ENCODE measurements around the gene SLC10A2. TPM values are rescaled to one million over a fixed set of nuclear protein-coding genes. Genes with fewer than 3 reads are reported as not detected.
"Not testable (repeated sequence)": the region's sequence is repeated elsewhere in the genome, so short reads cannot be mapped to it uniquely, and the experiment has no call there.

Gene SLC10A2, protein sequence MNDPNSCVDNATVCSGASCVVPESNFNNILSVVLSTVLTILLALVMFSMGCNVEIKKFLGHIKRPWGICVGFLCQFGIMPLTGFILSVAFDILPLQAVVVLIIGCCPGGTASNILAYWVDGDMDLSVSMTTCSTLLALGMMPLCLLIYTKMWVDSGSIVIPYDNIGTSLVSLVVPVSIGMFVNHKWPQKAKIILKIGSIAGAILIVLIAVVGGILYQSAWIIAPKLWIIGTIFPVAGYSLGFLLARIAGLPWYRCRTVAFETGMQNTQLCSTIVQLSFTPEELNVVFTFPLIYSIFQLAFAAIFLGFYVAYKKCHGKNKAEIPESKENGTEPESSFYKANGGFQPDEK
- not detected for total RNA-seq (ENCODE audit: unreplicated experiment)
- long read RNA-seq: 0 reads

DNA sequence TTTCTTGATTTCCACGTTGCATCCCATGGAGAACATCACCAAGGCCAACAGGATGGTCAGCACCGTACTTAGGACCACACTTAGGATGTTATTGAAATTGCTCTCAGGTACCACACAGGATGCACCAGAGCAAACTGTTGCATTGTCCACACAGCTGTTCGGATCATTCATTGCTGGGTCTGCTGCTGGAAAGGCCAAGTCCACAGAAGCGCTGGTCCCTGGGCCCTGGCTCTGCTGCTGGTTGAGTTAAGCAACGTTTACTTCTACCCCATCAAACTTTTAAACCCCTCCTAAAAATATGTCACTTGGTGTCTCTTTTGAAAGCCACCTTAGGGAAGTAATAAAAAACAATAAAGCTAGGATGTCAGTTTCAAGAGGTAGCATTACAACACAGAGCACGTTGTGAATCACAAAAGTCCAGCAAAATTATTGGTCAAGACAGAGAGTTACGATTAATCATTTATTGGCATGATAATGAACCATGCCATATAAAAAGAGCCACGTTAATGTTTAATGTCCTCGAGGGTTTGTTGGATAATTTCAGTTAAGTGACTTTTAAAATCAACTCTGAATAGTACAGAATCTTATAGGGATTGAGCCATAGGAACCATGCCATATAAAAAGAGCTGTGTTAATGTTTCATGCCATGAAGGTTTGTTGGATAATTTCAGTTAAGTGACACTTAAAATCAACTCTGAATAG is at the start of gene SLC10A2:
Gene SLC10A2 (minus strand): TSS at position 339 of the 702 bp plus-strand sequence. CDS start 168 bp downstream, at position 171.
- H3K27ac Mint-ChIP-seq (ENCODE audit: unreplicated experiment): no peak within 1 kb of the TSS

GRCh38 chr13:103107580-103107979 is 41.4 kb upstream of the SLC10A2 start:
- Mint-ChIP-seq H3K27ac (ENCODE audit: unreplicated experiment) (no peak overlapping the region), H3K27me3 (ENCODE audit: unreplicated experiment) (no peaks in the 10 kb centered on the region), H3K4me3 (ENCODE audit: unreplicated experiment) (no peak overlapping the region), H3K36me3 (ENCODE audit: low read depth, unreplicated experiment) (no peaks in the 10 kb centered on the region), H3K9me3 (ENCODE audit: unreplicated experiment) (no peaks in the 10 kb centered on the region), H3K4me1 (ENCODE audit: unreplicated experiment) (no peaks in the 10 kb centered on the region)
- TF ChIP-seq, protein P1, sequence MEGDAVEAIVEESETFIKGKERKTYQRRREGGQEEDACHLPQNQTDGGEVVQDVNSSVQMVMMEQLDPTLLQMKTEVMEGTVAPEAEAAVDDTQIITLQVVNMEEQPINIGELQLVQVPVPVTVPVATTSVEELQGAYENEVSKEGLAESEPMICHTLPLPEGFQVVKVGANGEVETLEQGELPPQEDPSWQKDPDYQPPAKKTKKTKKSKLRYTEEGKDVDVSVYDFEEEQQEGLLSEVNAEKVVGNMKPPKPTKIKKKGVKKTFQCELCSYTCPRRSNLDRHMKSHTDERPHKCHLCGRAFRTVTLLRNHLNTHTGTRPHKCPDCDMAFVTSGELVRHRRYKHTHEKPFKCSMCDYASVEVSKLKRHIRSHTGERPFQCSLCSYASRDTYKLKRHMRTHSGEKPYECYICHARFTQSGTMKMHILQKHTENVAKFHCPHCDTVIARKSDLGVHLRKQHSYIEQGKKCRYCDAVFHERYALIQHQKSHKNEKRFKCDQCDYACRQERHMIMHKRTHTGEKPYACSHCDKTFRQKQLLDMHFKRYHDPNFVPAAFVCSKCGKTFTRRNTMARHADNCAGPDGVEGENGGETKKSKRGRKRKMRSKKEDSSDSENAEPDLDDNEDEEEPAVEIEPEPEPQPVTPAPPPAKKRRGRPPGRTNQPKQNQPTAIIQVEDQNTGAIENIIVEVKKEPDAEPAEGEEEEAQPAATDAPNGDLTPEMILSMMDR (IDR thresholded peaks at IDR 0.05; ENCODE audit: unreplicated experiment): no peak
- no peak for DNase-seq (ENCODE audit: low spot score)

More for the DNA sequence above, at the start of gene SLC10A2:
- TF ChIP-seq, protein P1 (IDR thresholded peaks at IDR 0.05; ENCODE audit: unreplicated experiment): no peak
- H3K4me1 Mint-ChIP-seq (ENCODE audit: unreplicated experiment): peaks cover 4% of the 10 kb centered on the region
- H3K9me3 Mint-ChIP-seq (ENCODE audit: unreplicated experiment): no peaks in the 10 kb centered on the region
- no peaks in the 10 kb centered on the region for H3K27me3 Mint-ChIP-seq (ENCODE audit: unreplicated experiment)
- H3K36me3 Mint-ChIP-seq (ENCODE audit: low read depth, unreplicated experiment): no peaks in the 10 kb centered on the region
- no peak within 1 kb of the TSS for H3K4me3 Mint-ChIP-seq (ENCODE audit: unreplicated experiment)
- no peak for DNase-seq (ENCODE audit: low spot score)

GRCh38 chr13:103104340-103104739 is 38.1 kb upstream of the SLC10A2 start:
- TF ChIP-seq, protein P1 (IDR thresholded peaks at IDR 0.05; ENCODE audit: unreplicated experiment): no peak
- no peak overlapping the region for H3K27ac Mint-ChIP-seq (ENCODE audit: unreplicated experiment)
- H3K36me3 Mint-ChIP-seq (ENCODE audit: low read depth, unreplicated experiment): no peaks in the 10 kb centered on the region
- no peaks in the 10 kb centered on the region for H3K4me1 Mint-ChIP-seq (ENCODE audit: unreplicated experiment)
- H3K9me3 Mint-ChIP-seq (ENCODE audit: unreplicated experiment): no peaks in the 10 kb centered on the region
- H3K27me3 Mint-ChIP-seq (ENCODE audit: unreplicated experiment): no peaks in the 10 kb centered on the region
- H3K4me3 Mint-ChIP-seq (ENCODE audit: unreplicated experiment): no peak overlapping the region
- no peak for DNase-seq (ENCODE audit: low spot score)

DNA sequence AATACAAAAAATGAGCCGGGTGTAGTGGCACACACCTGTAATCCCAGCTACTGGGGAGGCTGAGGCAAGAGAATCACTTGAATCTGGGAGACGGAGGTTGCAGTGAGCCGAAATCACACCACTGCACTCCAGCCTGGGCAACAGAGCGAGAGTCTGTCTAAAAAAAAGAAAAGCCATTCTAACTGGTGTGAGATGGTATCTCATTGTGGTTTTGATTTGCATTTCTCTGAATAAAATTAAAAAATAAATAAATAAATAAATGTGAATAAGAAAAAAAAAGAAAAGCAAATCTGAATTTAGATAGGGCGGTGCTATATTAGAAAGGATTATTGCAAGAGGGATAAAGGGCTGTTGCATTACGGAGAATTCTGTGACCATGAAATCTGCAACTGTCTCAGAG is 37.2 kb upstream of the SLC10A2 start:
- H3K27me3 Mint-ChIP-seq (ENCODE audit: unreplicated experiment); H3K4me3 Mint-ChIP-seq (ENCODE audit: unreplicated experiment); H3K9me3 Mint-ChIP-seq (ENCODE audit: unreplicated experiment); H3K36me3 Mint-ChIP-seq (ENCODE audit: low read depth, unreplicated experiment); H3K27ac Mint-ChIP-seq (ENCODE audit: unreplicated experiment); H3K4me1 Mint-ChIP-seq (ENCODE audit: unreplicated experiment); DNase-seq (ENCODE audit: low spot score): not testable (repeated sequence)

DNA sequence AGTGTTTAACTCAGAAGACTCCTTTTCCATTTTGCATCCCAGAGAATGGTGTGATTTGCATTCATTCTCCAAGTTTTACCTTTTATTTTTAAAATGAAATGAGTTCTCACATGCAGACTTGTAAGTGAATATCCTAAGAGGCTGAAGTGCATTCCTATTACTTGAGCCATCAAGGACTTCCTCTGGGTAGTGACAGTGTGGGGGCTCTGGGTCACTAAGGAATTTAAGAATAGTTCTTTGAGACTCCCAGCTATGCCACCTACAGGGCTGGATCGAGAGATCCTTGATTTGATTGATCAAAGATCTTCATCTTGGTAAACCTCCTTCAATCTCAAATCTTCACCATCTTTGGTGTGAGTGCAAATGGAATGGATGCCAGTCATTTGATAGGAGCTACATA is 36.3 kb upstream of the SLC10A2 start:
- H3K4me3 Mint-ChIP-seq (ENCODE audit: unreplicated experiment): no peak overlapping the region
- DNase-seq (ENCODE audit: low spot score): no peak
- TF ChIP-seq, protein P1 (IDR thresholded peaks at IDR 0.05; ENCODE audit: unreplicated experiment): no peak
- H3K27ac Mint-ChIP-seq (ENCODE audit: unreplicated experiment): no peak overlapping the region
- H3K4me1 Mint-ChIP-seq (ENCODE audit: unreplicated experiment): no peaks in the 10 kb centered on the region
- no peaks in the 10 kb centered on the region for H3K9me3 Mint-ChIP-seq (ENCODE audit: unreplicated experiment)
- no peaks in the 10 kb centered on the region for H3K27me3 Mint-ChIP-seq (ENCODE audit: unreplicated experiment)
- H3K36me3 Mint-ChIP-seq (ENCODE audit: low read depth, unreplicated experiment): no peaks in the 10 kb centered on the region

All from endothelial cell (in vitro differentiated cells).